Adipose tissue (tissue), 3 donors: Measurements from ENCODE around the gene RFK. TPM values are rescaled to one million over a fixed set of nuclear protein-coding genes. Genes with fewer than 3 reads are reported as not detected.
A peak's percentile ranks its signal among the peaks of the same experiment; 100 is the strongest.
"Not testable (repeated sequence)": the region's sequence is repeated elsewhere in the genome, so short reads cannot be mapped to it uniquely, and the experiment has no call there.

ENCODE experiments used
- H3K27ac ChIP-seq: one replicate; pipeline ENCODE4 v1.5.1; 2013; ENCODE audit warnings: low read depth, low read length
- WGBS, 3 donors: extraction: QIAGEN DNeasy Blood & Tissue Kit; methylation state at CpG; one replicate each; pipeline ENCODE4 v1.1.7; 2013; 5-methylcytosine and 5-hydroxymethylcytosine counted together
- polyA plus RNA-seq, 3 donors: library from polyadenylated mRNA; stranded (reverse); fragments of 200-250 nt; gene quantifications; one replicate each; pipeline ENCODE4 v1.2.3, GENCODE V29; 2013
- donor health status: healthy with polysubstance abuse.
- donor health status: Bipolar disorder and iron deficiency.
- donor health status: healthy.

The RFK gene
- polyA plus RNA-seq, result 10 to 100 TPM; 11.1 to 12.0 (median 11.9) TPM

GRCh38 chr9:76394195-76394959 is at the start of gene RFK:
TSS of gene RFK (minus strand) at chr9:76394426. CDS start at chr9:76394171, 255 bp downstream.
- 0 to 1% (median 0%) methylated on average over 54 to 81 of the region's 81 CpGs for WGBS, 3 donors
- H3K27ac ChIP-seq, result peak within 1 kb of the TSS; percentile 87

GRCh38 chr9:76443887-76444286 is 49.7 kb upstream of the RFK start:
- H3K27ac ChIP-seq, result no peak overlapping the region
- 36 to 74% (median 72%) methylated on average over 3 of the region's 3 CpGs for WGBS, 3 donors

- WGBS, 3 donors, result 89 to 94% (median 91%) methylated on average over 10 of the region's 10 CpGs
- no peak overlapping the region for H3K27ac ChIP-seq
Measured at GRCh38 chr9:76441551-76442322, 47.5 kb upstream of the RFK start.

- H3K27ac ChIP-seq, result no peak overlapping the region
- WGBS, 3 donors, result 85 to 90% (median 87%) methylated on average over 6 of the region's 6 CpGs
Measured at GRCh38 chr9:76438841-76439588, 44.8 kb upstream of the RFK start.

- 83 to 89% (median 87%) methylated on average over 9 of the region's 9 CpGs for WGBS, 3 donors
- not testable (repeated sequence) for H3K27ac ChIP-seq
Measured at GRCh38 chr9:76437017-76437699, 42.9 kb upstream of the RFK start.

GRCh38 chr9:76434897-76435296 is 40.7 kb upstream of the RFK start:
- not testable (repeated sequence) for H3K27ac ChIP-seq
- 86 to 93% (median 87%) methylated on average over 6 of the region's 6 CpGs for WGBS, 3 donors

DNA sequence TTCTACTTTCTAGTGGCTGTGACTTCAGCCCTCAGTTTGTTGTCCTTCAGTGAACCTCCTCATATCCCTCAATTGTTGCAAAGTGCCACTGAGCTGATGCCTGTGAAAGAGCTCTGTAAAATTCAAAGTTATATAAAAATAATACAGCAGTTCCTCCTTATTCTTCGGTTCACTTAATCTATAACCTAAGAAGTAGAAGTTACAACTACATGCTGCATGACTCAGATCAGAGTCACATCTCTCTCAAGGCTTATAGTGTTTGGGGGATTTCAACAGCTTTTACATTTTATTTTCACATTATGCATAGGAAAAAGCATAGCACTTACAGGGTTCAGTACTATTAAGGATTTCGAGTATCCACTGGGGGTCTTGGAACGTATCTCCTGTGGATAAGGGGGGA is 39.6 kb upstream of the RFK start:
- WGBS, 3 donors, result 82 to 88% (median 83%) methylated on average over 3 of the region's 3 CpGs
- no peak overlapping the region for H3K27ac ChIP-seq

DNA sequence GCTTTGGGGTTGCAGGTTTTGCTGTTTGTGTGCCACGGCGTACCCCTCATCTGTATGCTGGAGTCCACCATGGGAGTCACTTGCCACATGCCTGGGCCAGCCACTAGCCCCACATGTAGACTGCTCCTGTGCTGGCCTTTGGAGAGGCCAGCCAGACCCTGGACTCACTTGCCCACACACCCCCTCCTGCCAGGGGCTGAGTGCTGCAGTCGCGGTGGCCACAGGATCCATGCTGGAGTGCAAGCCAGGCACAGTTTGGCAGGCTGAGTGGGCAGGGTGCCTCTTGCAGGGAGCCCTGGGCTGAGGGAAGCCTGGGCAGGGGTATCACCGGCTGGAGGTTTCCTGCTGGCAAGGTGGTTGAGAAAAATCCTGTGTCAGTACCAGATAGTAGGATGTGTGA is 39.2 kb upstream of the RFK start:
- WGBS, 3 donors, result 84 to 97% (median 92%) methylated on average over 5 of the region's 5 CpGs
- no peak overlapping the region for H3K27ac ChIP-seq

- no peak overlapping the region for H3K27ac ChIP-seq
- WGBS, 3 donors, result 85 to 91% (median 85%) methylated on average over 8 of the region's 8 CpGs
Measured at GRCh38 chr9:76431601-76432000, 37.4 kb upstream of the RFK start.

- no peak overlapping the region for H3K27ac ChIP-seq
- 88 to 90% (median 88%) methylated on average over 7 of the region's 7 CpGs for WGBS, 3 donors
Measured at GRCh38 chr9:76426807-76427419, 32.7 kb upstream of the RFK start.

DNA sequence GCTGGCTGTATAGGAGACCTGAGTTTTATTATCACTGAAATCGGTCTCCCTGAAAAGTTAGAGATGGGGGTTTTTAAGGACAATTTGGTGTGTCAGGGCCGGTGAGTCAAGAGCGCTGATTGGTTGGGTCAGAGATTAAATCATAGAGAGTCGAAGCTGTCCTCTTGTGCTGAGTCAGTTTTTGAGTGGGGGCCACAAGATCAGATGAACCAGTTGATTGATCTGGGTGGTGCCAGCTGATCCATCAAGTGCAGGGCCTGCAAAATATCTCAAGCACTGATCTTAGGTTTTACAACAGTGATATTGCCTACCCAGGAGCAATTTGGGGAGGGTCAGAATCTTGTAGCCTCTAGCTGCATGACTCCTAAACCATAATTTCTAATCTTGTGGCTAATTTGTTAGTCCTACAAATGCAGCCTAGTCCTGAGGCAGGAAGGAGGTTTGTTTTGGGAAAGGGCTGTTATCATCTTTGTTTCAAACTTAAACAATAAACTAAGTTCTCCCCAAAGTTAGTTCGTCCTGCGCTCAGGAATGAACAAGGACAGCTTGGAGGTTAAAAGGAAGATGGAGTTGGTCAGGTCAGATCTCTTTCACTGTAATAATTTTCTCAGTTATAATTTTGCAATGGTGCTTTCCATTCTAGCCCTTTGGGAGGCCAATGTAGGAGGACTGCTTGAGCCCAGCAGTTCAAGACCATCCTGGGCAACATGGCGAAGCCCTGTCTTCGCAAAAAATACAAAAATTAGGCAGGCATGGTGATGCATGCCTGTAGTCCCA is 31.6 kb upstream of the RFK start:
- 90 to 92% (median 91%) methylated on average over 8 of the region's 8 CpGs for WGBS, 3 donors
- H3K27ac ChIP-seq, result no peak overlapping the region

DNA sequence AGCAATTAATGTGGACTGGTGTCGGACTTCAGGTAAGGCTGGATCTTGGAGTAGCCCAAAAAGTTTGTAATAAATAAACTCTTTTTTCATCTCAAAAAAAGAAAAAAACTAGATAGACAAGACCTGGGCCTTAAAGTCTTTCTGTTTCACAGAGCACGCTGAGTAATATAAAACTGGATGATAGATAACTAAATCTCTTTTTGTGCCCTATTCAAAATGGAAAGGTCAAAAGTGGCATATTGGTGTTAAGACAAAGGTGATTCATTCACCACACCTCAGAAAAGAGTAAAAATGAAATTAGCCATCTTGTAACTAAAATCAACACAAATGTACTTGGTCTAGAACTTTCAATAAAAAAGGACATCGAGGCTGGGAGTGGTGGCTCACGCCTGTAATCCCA is 30.3 kb upstream of the RFK start:
- 95 to 98% (median 96%) methylated on average over 4 of the region's 4 CpGs for WGBS, 3 donors
- no peak overlapping the region for H3K27ac ChIP-seq

DNA sequence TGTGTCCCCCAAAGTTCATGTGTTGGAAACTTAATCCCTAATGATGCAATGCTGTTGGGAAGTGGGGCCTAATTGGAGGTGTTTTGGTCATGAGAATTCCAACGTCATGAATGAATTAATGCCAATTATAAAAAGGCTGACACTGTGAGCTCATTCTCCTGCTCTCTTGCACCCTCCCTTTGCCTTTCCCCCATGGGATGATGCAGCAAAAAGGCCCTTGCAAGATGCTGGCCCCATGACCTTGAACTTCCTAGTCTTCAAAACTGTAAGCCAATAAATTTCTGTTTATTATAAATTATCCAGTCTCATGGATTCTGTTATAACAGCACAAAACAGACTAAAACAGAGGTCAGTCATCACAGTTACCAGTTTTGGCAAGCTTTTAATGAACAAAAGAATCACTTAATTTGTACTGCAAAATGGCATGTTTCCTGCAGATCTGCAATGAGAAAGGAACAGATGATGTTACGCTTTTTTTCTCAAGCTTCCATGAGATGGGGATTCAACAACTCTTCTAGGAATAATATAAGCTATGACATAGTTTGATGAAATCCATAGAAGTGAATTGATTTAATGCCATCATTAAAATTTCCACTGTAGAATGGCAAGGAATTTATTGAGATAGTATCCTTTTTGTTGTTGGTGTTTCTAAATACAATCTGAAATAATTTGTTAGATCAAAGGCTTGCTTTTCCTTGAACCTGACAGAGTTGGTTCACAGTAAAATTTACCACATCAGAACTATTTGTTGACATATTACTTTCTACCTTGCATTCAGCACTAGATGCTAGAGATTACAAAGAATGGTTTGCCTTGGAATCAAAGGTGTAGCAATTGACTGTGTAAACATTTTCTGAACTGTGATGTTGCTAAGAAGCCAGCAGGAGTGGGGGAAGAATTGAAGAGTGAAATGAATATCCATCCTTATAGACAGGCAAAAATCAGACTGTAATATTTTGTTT is 29.3 kb upstream of the RFK start:
- 50 to 60% (median 56%) methylated on average over 2 of the region's 2 CpGs for WGBS, 3 donors
- no peak overlapping the region for H3K27ac ChIP-seq

- WGBS, 3 donors, result 68 to 77% (median 76%) methylated on average over 2 of the region's 2 CpGs
- H3K27ac ChIP-seq, result no peak overlapping the region
Measured at GRCh38 chr9:76419782-76420380, 25.7 kb upstream of the RFK start.

- no peak overlapping the region for H3K27ac ChIP-seq
- WGBS, 3 donors, result 0 to 44% (median 38%) methylated on average over 1 of the region's 1 CpG
Measured at GRCh38 chr9:76417394-76417793, 23.2 kb upstream of the RFK start.

- no peak overlapping the region for H3K27ac ChIP-seq
Measured at GRCh38 chr9:76415731-76416130, 21.5 kb upstream of the RFK start.
